Hepatocyte (in vitro differentiated cells): ENCODE measurements around the gene HS2ST1.

Experiments used
- CTCF ChIP-seq: fragments of 200-600 bp; sonication (generic); IDR thresholded peaks from 2 replicates; pipeline ENCODE4 v1.5.1; 2016; ENCODE audit warnings: antibody characterized with exemption, mild to moderate bottlenecking; ENCODE audit not compliant: poor library complexity
- EZH2 ChIP-seq: fragments of 200-600 bp; sonication (generic); IDR thresholded peaks from 2 replicates; pipeline ENCODE4 v1.6.1; 2016; ENCODE audit warnings: antibody characterized with exemption, mild to moderate bottlenecking, borderline replicate concordance
- EZH2phosphoT487 ChIP-seq: fragments of 200-600 bp; sonication (generic); IDR thresholded peaks from one replicate; pipeline ENCODE4 v1.6.1; 2018; ENCODE audit warnings: antibody characterized with exemption, mild to moderate bottlenecking, low read depth, moderate library complexity; ENCODE audit not compliant: unreplicated experiment, severe bottlenecking

GRCh38 chr1:87039096-87039495, 124.7 kb downstream of the HS2ST1 start:
- TF ChIP-seq CTCF: no peak
- TF ChIP-seq EZH2phosphoT487: no peak
- no peak for TF ChIP-seq EZH2
